CD4-positive, alpha-beta T cell treated with Interleukin-15 for 4 hours (primary cell): ENCODE results near the gene PML.

Experiments
- DNase-seq: peaks from one replicate; pipeline ENCODE4 v3.0.0-alpha.2; 2020; ENCODE audit warnings: low spot score

Gene PML

DNA sequence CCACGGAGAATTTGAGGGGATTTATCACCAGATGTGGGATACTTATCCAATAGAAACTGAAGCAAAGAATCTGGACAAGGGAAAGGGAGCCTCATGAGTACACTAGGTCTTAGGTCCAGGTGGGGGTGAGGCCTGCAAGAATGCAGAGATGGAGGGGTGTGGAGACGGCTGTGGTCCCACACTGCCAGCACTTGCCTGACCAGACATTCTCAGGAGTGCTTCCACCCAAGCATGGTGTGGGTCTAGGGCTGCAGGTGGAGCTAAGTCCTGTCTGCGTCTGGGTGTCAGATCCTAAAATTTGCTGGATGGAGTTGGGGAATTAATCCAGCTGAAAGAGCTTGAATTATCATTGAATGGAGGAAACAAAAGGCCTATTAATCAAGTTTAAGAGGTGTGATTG, 14.4 kb downstream of the PML start:
- DNase-seq, result no peak

DNA sequence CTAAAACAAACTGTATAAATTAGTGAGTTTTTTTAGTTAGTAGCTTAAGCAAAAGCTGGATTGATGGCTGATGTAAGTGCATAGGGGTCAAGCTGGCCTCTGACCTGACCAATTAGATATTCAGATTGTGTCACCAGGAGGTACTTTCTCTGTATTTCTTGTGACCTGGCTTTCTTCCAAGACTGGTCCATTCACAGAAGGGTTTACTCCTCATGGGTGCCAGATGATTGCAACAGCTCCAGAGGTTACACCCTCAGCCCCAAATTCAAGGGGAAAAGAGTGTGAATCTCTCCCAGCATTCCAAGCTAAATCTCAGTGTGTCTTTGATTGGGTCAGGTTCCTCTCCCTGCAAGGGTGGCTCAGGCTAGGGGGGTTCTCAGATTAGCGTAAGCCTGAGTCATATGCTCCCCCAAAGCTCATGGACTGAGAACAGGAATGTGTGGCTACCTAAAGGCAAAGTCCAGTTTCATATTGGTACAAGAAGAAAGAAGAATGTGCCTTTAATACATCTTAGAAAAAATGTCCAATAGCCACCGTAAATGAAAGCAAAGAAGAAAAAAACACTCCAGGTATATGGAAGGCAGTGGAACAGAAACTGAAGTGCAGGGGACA, 16.5 kb downstream of the PML start:
- DNase-seq, result no peak

DNA sequence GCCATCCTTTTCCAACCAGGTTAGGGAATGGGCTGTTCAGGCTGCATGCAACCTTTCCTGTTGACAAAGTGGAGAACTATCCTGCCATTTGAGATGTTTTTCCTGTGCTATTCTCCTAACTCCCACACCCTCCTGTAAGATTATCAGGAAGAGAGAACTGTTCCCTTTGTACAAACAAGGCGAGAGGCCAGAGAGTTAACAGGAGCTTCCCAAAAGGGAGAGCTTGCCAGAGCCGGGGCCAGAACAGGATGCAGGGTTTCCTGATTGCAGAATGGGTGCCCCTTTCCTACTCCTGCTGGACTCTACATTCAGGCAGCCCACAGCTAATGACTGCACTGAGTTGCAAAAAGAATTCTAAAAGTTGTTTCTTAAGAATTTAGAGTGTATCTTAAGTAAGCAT, 17.1 kb downstream of the PML start:
- no peak for DNase-seq

DNA sequence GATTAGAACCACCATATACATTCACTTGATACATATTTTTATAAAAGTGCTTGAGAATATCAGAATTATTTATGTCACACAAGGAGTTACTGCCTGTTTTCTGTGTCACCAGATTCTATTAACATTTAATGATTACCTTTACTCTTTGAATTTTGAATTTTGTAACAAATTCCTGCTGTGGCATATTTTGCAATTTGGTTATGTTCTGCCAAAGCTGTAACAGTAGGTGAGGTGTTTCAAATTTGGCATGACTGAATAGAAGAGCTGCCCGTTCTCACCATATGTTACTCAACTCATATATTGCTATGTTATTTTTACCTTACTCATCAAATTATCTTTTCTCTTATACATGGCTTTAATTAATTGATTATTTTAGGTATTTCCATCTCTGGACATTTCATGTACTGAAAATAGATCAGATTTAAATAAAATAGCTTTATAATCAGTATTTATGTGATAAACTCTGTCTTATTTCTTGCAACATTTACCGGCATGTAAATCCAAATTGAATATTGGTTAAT, 18.9 kb downstream of the PML start:
- no peak for DNase-seq

DNA sequence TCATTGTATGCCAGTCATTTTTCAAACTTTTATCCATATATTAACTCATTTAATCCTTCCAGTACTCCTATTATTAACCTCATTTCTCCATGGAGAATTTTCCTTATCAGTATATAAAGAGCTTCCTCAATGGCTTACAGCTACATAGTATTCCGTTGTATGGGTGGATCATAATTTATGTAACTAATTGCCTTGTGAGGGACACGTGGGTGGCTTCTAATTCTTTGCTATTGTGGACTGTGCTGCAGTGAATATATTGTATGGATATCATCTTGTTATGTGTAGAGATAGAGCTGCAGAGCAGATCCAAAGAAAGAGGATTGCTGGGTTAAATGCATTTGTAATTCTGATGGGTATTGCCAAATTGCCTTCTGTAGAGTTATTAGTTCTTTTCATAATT, 25.2 kb downstream of the PML start:
- no peak for DNase-seq

DNA sequence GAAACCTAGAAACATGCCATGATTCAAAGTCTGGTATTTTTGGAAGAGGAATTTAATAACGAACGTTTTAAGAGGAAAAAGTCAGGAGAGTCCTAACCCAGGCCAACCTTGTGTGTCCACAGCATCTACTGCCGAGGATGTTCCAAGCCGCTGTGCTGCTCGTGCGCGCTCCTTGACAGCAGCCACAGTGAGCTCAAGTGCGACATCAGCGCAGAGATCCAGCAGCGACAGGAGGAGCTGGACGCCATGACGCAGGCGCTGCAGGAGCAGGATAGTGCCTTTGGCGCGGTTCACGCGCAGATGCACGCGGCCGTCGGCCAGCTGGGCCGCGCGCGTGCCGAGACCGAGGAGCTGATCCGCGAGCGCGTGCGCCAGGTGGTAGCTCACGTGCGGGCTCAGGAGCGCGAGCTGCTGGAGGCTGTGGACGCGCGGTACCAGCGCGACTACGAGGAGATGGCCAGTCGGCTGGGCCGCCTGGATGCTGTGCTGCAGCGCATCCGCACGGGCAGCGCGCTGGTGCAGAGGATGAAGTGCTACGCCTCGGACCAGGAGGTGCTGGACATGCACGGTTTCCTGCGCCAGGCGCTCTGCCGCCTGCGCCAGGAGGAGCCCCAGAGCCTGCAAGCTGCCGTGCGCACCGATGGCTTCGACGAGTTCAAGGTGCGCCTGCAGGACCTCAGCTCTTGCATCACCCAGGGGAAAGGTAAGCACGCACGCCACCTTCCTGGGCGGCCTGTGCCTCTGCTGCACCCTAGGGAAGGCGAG, 28.4 kb downstream of the PML start:
- DNase-seq, result no peak

DNA sequence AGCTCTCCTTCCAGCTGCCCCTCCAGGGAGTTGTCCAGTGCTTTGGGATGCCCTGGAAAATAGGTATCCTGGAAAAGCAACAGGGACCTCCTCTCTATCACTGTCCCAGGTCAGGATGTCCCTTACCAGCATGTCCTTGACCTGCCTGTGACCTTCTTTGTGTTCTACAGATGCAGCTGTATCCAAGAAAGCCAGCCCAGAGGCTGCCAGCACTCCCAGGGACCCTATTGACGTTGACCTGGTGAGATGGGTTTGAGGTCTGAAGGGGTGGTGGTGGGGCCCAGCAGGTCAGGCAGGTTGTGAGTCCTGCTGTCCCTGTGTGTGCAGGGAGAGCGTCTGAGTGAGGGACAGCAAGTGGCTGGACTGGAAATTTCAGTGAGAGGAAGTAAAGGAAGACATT, 30.2 kb downstream of the PML start:
- DNase-seq, result no peak

DNA sequence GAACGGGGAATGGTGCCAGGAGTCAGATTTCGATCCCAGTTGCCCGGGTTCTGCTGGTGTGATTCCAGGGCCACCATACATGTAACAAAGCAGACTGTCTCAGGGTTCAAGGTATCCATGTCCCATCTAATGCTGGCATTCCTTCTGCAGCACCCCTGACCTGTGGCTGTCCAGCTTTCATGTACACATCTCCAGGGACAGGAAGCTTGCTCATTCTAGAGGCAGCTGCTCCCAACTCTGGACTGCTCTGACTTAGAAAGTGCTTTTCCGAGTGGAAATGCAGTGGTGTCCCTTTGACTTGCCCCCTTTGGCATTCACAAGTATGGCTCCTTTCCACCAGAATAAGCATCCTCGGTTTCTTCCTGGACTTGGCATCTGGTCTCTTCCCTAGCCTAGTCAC, 30.9 kb downstream of the PML start:
- DNase-seq, result no peak

DNA sequence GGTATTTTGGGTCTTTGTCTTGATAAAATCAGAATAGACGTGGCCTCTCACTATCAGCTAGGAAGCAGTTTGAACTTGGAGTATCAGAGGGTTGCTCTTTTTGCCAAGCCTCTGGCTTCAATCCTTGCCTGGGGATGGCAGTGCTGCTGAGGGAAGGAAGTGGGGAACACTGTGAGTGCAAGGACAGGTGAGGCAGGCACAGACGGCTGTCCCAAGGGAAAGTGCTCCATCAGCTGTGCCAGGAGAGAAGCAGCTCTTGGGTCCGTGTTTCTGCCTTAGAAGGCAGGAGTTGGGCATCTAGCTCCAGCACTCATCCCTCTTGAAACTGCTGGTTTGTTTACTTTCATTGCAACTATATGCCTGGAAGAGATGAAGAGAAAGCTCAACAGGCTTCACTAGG, 33.2 kb downstream of the PML start:
- no peak for DNase-seq

DNA sequence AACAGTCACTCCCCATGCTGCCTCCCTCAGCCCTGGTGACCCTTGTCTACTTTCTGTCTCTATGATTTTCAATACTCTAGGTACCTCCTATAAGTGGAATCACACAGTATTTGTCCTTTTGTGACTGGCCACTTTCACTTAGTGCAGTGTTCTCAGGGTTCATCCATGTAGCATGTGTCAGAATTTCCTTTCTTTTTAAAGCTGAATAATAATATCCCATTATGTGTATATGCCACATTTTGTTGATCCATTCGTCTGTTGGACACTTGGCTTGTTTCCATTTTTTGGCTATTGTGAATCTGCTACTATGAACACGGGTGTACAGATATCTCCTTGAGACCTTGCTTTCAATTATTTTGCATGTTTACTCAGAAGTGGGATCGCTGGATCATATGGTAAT, 34.1 kb downstream of the PML start:
- no peak for DNase-seq

DNA sequence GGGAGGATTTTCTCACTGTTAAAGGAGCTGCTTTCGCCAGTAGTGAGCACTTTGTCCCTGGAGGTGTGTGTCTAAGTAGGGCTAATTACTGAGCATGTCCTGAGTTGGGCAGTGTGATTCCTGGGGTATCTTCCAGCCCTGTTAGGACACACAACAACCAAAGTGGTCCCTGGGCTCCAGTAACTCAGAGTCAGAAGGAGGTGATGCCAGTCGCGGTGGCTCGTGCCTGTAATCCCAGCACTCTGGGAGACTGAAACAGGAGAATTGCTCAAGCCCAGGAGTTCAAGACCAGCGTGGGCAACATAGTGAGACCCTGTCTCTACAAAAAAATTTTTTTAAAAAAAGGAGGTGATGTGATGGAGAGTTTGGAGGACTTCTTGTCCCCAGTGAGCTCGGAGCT, 37.5 kb downstream of the PML start:
- DNase-seq, result no peak

DNA sequence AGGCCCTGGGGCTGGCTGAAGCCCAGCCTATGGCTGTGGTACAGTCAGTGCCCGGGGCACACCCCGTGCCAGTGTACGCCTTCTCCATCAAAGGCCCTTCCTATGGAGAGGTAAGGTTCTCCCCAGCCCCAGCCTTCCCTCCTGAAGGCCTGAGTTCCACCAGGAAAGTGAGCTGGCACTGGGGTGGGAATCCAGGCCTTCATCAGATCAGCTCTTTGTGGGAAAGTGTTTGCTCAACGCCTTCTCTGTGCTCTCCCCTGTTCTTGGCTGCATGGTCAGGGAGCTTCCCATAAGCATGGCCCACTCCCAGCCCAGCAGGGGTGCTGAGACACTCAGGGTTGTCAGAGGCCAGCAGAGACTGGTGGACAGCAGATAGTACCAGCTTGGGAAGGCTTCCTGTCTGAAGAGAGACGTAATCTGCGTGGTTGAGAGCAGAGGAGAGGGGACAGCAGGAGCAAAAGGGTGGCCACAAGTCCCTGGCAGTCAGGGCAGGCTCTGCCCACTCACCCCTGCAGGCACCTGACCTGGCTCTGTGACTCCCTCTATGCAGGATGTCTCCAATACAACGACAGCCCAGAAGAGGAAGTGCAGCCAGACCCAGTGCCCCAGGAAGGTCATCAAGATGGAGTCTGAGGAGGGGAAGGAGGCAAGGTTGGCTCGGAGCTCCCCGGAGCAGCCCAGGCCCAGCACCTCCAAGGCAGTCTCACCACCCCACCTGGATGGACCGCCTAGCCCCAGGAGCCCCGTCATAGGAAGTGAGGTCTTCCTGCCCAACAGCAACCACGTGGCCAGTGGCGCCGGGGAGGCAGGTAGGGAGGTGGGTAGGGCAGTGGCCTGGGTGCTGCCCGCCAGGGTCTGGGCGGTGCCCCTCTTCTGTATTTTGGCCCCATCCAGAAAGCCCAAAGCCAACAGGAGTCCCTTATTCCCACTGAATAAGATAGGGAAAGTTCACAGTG, 38.4 kb downstream of the PML start:
- no peak for DNase-seq

DNA sequence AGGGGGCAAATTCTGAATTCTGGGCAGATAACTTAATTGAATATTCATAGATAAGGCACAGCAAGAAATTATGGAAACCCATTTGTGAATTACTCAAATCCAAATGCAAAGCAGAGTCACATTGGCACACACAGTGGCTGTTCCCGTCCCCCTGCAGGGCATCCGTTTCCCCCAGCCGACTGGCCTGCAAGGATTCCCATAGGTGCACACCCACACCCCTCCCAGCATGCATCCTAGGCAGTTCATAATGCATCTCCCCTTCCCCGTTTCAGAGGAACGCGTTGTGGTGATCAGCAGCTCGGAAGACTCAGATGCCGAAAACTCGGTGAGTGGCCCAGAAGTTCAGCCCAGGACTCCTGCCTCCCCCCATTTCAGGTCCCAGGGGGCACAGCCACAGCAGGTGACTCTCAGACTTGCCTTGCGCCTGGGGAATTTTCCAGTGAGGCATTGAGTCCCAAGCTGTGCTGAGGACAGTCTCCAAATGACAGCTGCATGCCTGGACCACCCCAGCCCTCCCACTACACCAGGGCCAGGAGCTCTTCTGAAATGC, 39.8 kb downstream of the PML start:
- DNase-seq, result no peak

DNA sequence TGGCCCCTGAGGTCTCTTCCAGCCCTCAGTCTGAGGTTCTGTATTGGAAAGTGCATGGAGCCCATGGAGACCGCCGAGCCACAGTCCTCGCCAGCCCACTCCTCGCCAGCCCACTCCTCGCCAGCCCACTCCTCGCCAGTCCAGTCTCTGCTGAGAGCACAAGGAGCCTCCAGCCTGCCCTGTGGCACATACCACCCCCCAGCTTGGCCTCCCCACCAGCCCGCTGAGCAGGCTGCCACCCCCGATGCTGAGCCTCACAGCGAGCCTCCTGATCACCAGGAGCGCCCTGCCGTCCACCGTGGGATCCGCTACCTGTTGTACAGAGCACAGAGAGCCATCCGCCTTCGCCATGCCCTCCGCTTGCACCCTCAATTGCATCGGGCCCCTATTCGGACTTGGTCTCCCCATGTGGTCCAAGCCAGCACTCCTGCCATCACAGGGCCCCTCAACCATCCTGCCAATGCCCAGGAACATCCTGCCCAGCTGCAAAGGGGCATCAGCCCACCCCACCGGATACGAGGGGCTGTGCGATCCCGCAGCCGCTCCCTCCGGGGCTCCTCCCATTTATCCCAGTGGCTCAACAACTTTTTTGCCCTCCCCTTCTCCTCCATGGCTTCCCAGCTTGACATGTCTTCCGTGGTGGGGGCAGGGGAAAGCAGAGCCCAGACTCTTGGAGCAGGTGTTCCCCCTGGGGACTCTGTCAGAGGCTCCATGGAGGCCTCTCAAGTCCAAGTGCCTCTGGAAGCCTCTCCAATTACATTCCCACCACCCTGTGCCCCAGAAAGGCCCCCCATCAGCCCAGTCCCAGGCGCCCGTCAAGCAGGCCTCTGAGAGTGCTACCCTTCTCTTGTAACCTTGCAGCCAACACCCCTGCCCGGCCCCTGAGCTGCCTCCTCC, 40.9 kb downstream of the PML start:
- DNase-seq, result no peak

DNA sequence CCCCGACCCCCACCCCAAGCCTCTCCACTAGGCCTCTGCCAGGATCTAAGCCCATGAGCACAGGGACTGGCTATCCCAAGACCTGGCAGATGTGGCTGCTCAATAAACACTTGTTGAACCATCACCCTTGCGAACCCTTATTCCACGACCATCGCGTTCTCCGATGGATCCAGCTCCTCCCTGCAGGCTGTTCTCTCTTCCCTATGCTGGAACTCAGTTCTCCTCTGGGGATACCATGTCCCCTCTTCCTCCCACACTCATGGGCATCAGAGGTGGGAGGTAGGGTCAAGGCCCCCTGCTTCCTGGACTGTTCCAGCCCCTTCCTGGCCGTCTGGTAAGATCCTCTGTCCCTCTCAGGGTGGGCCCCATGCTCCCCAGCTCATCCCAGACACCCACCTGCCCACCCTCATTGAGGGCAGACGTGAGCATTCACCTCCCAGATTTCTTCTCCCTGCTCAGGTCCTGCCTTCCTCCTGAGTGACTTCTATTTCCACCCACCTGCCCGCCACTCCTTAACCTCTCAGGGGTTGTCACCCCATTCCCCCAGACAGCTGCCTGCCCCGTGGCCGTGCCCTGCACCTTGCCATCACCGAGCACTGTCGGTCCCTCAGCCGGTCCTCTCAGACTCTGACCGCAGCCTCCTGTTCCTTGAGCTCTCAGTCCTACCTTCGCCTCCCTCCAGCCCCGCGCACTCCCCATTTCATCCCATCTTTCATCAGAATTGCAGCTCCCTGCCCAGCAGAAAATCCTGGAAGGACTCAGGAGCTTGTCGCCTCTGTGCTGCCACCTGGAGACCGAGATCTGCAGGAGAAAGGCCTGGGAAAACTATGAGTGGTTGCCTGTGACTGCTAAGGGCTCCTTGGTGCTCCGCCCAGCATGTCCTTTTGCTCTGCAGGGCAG, 42.0 kb downstream of the PML start:
- no peak for DNase-seq

DNA sequence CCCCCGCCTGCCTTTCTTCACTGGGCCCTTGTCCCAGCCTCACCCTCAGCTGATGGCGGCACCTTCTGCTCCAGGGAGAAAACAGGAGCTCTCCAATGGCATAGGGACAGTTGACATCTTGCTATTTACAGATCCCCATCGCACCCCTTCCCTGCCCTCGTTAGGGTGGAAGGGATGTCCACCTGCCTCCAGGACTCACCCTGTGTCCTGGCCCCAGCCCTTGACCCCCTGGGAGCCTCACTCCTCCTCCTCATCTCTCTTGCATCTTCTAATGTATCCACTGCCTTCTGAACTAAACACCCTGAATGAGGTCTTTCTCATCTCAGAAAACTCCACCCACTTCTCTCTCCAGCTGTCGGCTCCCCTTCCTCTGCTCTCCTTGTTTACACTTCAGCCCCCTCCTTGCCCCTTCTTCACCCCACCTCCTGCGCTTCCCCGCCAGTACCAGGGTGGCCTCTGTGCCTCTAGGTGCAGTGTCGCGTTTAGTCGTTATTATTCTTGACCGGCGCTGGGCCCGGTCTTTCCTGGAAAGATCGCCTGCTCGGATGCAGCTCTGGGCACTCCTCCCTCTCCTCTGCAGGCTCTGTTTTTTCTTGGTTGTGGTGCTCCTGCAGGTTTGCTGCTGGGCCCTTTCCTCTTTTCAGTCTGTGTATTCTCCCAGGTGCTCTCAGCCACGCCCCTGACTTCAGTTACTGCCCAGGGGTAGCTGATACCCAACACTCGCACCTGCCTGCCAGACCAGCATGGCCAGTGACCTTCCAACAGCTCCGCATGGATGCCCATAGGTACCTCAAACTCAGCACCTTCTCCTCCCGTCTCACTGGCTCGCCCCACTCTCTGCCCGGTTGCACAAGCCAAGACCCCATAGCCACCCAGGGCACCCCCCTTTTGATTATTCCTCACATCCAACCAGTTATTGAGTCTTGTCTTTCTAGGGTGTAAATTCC, 42.9 kb downstream of the PML start:
- no peak for DNase-seq

DNA sequence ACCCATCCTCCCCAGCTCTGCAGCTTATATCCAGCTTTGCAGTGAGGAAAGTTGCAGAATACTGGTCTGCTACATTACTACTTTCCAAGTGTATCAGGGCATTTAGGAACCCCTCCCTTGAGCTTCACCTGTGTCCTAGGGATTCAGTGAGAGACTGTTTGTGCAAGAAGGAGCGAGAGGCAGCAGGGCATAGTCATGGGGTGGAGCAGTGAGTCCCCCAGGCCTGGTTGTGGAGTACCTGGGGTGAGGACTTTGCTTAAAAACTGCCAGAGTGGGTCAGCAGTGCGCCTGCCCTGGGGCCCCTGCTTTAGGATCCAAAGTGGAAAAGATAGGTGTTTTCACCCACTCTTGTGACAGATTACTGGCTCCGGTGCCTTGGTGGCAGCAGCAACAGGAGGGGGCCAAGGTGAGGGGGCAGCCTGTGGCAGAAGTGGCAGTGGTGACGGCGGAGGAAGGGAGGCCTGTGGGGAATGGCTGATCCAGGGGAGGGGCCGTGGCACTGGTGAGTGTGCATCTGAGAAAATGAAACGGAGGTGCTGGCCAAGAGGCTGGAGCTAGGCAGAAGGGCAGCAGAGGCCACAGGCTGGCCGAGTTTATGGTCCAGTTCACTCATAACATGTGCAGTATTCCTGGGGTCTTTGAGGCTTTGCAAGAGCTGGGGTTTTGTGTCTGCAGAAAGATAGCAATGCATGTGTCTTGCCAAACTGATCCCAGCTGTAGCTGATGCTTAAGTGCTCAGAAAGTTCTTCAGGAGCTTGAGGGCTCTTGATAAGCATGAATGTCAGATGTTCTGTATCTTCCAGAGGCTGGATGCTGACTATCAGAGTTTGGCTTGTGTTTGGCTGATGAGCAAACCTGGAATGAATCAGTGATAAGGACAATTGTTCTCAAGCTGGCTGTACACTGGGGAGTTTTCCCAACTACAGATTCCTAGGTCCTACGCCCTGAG, 44.5 kb downstream of the PML start:
- no peak for DNase-seq

DNA sequence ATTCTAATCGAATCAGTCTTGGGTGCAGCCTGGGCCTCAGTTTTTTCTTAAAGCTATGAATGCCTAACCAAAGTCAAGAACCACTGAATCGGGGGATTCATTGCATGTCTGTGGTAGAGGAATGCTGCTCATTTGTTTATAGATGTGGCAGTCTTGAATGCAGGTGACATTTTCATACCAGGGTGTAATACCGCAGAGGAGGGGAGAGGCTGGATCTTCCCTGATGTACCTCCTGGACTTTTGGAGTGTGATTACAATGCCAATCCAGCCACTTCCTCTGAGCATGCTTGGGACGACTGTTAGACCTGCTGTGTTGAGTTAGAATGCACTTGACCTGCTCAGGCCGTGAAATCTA, 45.1 kb downstream of the PML start:
- DNase-seq, result no peak
